Measurements from ENCODE around the gene MLIP.

Gene MLIP

DNA sequence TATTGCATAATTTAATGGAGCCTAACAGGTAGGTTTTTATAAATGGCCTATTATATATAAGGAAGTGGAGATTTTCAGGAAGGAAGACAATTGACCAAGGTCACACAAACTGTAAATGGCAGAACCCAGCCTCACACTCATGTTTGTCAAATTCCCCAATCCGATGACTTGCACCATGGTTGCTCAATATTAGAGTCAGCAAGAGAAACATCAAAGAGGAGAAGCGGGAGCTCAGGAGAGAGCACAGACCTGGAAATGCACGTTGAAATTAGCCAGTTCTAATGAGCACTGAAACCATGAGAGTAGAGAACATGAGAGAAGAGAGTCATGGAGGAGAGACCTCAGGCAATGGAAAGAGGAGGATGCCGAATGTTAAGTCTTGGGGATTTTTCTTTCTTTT lies 13.5 kb upstream of the MLIP start:
- DNase-seq (ENCODE audit: low read depth in 2 of 2) = no peak

GRCh38 chr6:54098450-54099044 lies 12.7 kb upstream of the MLIP start:
- DNase-seq (ENCODE audit: low read depth in 2 of 2) = no peak

GRCh38 chr6:54099225-54099624 lies 12.0 kb upstream of the MLIP start:
- DNase-seq (ENCODE audit: low read depth in 2 of 2) = no peak

GRCh38 chr6:54100411-54101006 lies 10.7 kb upstream of the MLIP start:
- no peak for DNase-seq (ENCODE audit: low read depth in 2 of 2)

GRCh38 chr6:54102238-54102637 lies 9.0 kb upstream of the MLIP start:
- DNase-seq (ENCODE audit: low read depth in 2 of 2) = no peak

GRCh38 chr6:54103497-54103896 lies 7.7 kb upstream of the MLIP start:
- DNase-seq (ENCODE audit: low read depth in 2 of 2) = no peak

GRCh38 chr6:54106727-54107126 lies 4.5 kb upstream of the MLIP start:
- no peak for DNase-seq (ENCODE audit: low read depth in 2 of 2)

DNA sequence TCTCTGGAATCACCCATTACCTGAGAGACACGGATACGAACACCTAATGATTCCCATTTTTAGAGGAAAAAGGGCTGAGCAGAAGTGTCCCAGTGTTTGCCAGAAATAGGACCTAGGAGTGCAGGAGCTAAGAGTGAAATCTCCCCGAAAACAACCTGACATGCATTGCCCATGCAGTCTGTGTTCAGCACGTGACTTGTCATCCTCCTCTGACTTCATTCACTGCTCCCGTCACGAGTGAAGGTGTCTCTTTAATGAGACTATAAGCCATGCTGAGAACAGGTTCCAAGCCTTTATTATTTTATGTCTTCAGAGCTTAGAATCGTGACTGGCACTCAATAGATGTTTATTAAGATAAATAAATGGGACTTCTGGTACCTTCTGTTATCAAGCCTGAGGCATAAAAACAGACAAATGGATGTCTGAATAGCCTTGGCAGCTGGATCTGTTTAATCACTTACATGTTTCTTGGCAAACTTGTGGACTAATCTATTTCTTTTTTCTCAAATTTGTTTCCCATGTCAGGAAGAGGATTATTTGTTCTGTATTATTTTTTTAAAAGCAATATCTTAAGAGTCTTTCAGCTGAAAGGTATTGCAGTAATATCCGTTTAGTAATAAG lies 3.7 kb upstream of the MLIP start:
- no peak for DNase-seq (ENCODE audit: low read depth in 2 of 2)

- DNase-seq (ENCODE audit: low read depth in 2 of 2) = no peak
These were observed 3.0 kb upstream of the MLIP start for GRCh38 chr6:54108271-54108670.

DNA sequence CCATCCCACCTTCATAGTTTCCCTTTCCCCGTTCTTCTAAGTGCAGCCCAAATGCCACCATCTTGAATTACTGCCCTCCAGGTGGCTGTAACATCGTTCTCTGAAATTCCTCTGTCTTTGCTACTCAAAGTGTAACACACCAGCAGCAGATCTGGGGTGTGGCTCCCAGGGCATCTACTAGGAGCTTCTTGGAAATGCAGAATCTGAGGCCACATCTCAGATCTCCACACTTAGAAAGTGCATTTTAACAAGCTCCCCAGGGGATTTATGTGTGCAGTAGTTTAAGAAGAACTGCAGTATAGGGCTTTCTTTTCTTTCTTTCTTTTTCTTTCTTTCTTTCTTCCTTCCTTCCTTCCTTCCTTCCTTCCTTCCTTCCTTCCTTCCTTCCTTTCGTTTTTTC lies 1.7 kb upstream of the MLIP start:
- no peak for DNase-seq (ENCODE audit: low read depth in 2 of 2)

DNA sequence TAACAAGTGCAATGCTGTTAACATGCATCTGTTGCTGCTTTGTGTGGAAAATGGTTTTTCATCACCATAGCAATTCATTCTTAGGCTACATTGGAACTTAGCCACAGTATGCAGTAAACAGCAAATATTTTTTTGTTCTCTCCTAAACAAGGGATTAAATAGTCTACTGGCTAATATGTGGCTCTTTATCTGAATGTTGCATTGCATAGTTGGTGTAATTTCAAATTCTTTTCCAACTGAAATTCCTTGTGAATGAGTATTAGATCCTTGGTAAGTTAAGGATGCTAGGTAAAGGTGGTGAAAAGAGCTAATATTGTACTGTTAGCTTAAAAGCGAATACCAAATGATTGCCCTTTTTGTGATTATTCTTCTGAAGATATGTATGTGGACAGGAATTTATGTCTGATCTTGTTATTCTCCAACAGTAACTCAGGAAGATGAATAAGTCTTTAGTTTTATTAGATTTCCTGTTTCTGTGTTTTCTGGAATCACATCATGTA lies 958 bp downstream of the MLIP start:
- no peak for DNase-seq (ENCODE audit: low read depth in 2 of 2)

GRCh38 chr6:54114991-54115390 lies 3.7 kb downstream of the MLIP start:
- no peak for DNase-seq (ENCODE audit: low read depth in 2 of 2)

GRCh38 chr6:54115966-54116365 lies 4.7 kb downstream of the MLIP start:
- DNase-seq (ENCODE audit: low read depth in 2 of 2) = no peak

DNA sequence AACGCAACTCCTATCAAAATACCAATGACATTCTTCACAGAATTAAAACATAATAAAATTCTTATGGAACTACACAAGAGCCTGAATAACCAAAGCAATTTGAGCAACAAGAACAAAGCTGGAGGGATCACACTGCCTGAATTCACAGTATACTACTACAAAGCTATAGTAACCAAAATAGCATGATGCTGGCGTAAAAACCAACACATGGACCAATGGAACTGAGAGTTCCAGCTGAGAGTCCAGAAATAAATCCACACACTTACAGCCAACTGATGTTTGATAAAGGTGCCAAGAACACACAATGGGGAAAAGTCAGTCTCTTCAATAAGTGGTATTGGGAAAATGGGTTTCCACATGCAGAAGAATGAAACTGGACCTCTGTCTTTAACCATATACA lies 6.9 kb downstream of the MLIP start:
- DNase-seq (ENCODE audit: low read depth in 2 of 2) = no peak

DNA sequence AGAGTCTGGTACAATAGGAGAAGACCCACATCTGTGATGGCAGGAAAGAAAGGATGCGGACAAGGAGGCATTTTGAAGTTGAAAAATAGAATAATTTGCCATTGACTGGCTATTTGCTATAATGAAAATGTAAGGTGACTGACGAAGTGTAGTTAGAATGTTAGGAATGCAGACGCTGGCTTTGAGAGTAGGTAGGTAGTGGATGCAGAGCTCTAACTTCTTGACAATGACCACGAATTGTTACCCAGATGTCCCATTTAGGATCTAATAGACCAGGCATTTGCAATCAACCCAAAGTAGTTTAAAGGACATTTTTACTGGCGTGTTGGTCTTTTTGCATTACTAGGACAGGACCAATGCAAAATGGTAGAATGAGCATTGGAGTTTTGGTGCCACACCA lies 14.2 kb downstream of the MLIP start:
- DNase-seq (ENCODE audit: low read depth in 2 of 2) = no peak

DNA sequence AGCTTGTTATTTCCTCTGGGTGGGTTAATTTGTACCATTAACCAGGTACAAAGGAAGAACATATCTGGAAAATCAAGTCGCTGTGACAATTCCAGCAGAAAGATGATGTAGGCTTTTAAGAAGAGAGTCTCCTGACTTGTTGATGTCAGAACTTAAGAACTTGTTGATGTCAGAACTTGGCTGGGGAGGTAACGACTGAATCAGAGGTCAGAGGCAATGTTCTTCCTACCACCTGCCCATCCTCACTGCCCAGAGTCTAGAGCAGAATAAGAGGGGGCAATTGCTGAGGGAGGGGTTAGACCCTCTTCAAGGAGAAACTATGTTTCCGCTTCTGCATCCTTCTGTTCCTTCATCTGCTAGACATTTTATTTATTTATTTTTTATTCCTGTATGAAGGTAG lies 18.9 kb downstream of the MLIP start:
- no peak for DNase-seq (ENCODE audit: low read depth in 2 of 2)

DNA sequence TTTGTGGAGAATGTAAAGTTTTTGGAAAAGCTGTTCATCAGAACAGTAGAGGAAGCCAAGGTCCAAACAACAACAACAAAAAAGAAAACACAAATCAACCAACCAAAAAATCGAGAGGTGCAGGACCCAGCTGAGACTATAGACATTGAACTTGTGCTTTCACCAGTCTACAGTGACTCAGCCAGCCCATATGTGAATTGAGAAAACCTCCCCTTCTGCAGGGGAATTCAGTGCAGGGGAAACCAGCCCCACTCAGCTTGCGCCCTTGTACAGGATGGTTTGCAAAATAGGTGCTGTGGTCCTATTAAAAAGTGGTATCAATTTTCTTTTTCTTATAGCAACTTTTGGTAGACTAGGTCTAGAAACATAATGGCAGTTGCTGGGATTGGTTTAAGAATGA lies 21.3 kb downstream of the MLIP start:
- no peak for DNase-seq (ENCODE audit: low read depth in 2 of 2)

DNA sequence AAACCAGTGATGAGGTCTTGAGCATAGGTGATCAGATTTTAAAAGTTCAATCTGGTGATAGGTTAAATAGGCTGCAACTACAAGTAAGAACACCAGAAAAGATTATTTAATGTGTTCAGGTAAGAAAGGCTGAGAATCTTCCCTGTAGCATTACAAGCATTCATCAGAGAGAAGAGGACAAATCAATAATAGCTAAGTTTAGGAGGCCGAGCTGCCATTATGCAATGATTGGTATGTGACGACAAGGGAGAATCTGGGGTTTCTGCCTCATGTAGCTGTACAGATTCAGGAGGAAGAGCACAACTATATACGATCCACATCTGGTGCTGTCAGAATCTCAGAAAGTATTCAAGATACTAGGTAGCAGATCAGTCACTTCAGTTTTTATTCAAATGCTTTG lies 21.9 kb downstream of the MLIP start:
- DNase-seq (ENCODE audit: low read depth in 2 of 2) = no peak

- no peak for DNase-seq (ENCODE audit: low read depth in 2 of 2)
These were observed 23.7 kb downstream of the MLIP start for GRCh38 chr6:54134935-54135334.

- no peak for DNase-seq (ENCODE audit: low read depth in 2 of 2)
These were observed 24.6 kb downstream of the MLIP start for GRCh38 chr6:54135665-54136369.

DNA sequence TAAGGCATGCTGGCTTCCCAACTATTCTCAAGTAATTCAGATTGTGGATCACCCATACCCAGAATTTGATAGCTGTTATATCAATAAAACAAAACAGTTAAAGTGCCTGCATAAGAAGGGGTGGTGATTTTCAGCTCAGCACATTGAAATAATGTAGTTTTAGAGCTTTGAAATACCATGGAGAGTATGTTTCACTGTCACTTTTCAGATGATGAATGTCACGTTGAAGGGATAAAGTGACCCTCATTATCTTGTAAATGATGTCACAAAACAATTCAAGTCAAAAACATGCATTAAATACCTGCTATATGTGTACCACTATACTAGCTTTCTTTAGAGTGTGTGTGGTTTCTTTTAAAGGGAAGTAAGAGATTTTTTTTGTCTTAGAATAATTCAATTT lies 27.6 kb downstream of the MLIP start:
- no peak for DNase-seq (ENCODE audit: low read depth in 2 of 2)

DNA sequence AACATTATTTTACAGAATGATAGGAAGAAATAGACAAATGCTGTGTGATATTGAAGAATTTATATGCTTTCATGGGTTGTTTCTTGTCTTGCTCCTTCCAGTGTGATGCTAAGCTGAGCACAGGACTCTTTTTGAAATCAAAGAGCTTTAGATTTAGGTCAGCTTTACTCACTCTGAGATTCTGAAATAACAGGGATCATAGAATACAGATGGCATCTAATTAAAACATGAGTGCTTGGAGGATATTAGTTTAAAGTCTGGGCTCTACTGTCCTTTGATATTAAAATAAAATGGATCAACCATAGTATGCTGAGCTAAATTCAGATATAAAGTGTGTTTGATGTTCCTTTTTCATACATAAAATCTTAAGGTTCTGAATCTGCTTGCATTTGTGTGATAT lies 29.6 kb downstream of the MLIP start:
- no peak for DNase-seq (ENCODE audit: low read depth in 2 of 2)

Measured in stimulated activated CD8-positive, alpha-beta memory T cell treated with anti-CD3 and anti-CD28 coated beads, Interleukin-15, amount 100 ng/mL, for 4 hours (primary cell).